ENCODE data around the gene ACAT2.

The ACAT2 gene

GRCh38 chr6:159758031-159759001 is 3.5 kb upstream of the ACAT2 start:
- TF ChIP-seq, protein P1, sequence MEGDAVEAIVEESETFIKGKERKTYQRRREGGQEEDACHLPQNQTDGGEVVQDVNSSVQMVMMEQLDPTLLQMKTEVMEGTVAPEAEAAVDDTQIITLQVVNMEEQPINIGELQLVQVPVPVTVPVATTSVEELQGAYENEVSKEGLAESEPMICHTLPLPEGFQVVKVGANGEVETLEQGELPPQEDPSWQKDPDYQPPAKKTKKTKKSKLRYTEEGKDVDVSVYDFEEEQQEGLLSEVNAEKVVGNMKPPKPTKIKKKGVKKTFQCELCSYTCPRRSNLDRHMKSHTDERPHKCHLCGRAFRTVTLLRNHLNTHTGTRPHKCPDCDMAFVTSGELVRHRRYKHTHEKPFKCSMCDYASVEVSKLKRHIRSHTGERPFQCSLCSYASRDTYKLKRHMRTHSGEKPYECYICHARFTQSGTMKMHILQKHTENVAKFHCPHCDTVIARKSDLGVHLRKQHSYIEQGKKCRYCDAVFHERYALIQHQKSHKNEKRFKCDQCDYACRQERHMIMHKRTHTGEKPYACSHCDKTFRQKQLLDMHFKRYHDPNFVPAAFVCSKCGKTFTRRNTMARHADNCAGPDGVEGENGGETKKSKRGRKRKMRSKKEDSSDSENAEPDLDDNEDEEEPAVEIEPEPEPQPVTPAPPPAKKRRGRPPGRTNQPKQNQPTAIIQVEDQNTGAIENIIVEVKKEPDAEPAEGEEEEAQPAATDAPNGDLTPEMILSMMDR (IDR thresholded peaks at IDR 0.05) = no peak

DNA sequence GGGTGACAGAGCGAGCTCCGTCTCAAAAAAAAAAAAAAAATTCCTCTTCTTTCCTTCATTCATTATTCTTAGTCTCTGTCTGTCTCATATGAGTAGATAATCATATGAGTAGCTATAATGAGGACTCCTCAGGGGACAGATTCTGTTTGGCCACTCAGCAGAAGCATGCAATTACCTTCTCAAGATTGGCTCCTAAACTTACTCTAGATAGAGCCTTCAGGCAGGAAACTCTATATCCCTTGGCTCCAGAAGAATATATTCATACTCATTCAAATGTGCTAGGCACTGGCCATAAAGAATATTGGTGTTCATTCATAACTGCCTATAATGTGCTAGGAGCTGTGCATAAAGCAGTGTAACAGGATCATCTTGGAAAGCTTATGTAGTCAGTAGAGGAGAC is 2.2 kb upstream of the ACAT2 start:
- TF ChIP-seq, protein P1 (IDR thresholded peaks at IDR 0.05) = no peak

DNA sequence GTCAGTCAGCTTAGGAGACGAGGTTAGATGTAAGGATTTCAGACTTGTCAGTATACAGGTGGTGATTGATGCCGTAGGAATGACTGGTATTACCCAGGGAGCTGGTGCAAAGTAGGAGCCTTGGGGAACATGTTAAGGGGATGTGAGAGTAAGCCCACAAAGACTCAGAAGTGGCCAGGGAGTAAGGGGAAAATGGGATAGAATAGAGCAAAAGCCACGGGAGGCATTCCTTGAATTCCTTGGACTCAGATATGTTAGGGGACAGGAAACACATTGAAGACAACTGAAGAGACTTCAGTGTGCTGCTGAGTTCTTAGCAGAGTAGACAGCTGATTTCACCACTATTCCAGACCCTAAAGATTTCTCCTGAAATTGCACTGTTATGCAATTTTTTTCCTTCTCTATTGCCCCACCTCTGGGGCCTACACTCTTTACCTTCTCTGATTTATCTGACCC is 1.2 kb upstream of the ACAT2 start:
- TF ChIP-seq, protein P1 (IDR thresholded peaks at IDR 0.05) = no peak

DNA sequence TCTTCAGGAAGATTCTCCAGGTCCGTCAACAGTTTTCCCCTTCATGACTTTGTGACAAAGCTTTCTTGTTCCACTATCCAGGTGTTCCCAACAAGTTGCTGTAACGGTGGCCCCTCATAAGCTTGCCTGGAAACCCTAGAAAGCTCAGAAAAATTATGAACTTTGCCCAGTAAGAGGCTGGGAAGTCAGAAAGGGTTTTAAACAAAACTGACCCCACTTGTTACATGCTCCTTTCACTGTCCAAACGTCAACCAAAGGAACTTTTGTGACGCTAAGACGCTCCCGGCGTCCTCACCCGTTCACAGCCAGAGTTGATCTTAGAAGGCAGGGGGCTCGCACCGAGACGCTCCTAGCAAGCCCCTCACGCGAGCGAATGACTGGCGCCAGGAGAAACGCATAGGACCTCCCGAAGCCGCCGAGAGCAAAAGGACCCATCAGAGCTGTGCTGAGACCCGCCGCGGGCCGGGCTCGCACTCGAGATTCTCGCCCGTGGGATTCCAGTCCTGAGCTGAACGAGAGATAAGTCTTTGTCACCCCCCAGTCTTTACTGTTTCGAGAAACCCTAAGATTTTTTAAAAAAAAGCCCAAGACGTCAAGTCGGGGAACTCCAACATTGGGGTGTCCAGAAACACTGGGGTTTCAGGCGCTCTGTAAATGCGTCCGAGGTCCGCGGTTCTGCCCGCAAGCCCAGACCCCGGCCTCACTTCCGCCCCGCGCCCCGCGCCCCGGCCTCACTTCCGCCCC is 544 bp upstream of the ACAT2 start:
- TF ChIP-seq, protein P1 (IDR thresholded peaks at IDR 0.05) = no peak

GRCh38 chr6:159762681-159763293 is 942 bp downstream of the ACAT2 start:
- TF ChIP-seq, protein P1 (IDR thresholded peaks at IDR 0.05) = no peak

GRCh38 chr6:159766906-159767305 is 5.1 kb downstream of the ACAT2 start:
- TF ChIP-seq, protein P1 (IDR thresholded peaks at IDR 0.05) = no peak

- TF ChIP-seq, protein P1 (IDR thresholded peaks at IDR 0.05) = no peak
Measured at GRCh38 chr6:159769470-159769869, 7.6 kb downstream of the ACAT2 start.

Measured in LNCAP (cell line).